Cardiac muscle cell (in vitro differentiated cells and primary cell): ENCODE data around the gene FOXD4L6. TPM values are rescaled to one million over a fixed set of nuclear protein-coding genes. Genes with fewer than 3 reads are reported as not detected.
"Not testable (repeated sequence)": the region's sequence is repeated elsewhere in the genome, so short reads cannot be mapped to it uniquely, and the experiment has no call there.

Experiments used
- DNase-seq, 2 donors: peaks; one replicate each; pipeline versions ENCODE4 v3.0.0 to v3.0.0-alpha.2; 2010 to 2017; ENCODE audit warnings: low read depth in 1 of 2, low spot score in 1 of 2
- H3K27ac ChIP-seq: fragments of 200-600 bp; sonication (generic); 2 replicates; pipeline ENCODE4 v1.5.1; 2016
- H3K27me3 ChIP-seq: fragments of 200-600 bp; sonication (generic); 2 replicates; pipeline ENCODE4 v1.6.0; 2016; ENCODE audit warnings: control low read depth
- H3K36me3 ChIP-seq: fragments of 200-600 bp; sonication (generic); 2 replicates; pipeline ENCODE4 v1.5.1; 2016; ENCODE audit warnings: control low read depth
- H3K4me1 ChIP-seq: fragments of 200-600 bp; sonication (generic); 2 replicates; pipeline ENCODE4 v1.8.1; 2017; ENCODE audit warnings: low read depth, mild to moderate bottlenecking, mixed run types
- H3K4me3 ChIP-seq: fragments of 200-600 bp; sonication (generic); 2 replicates; pipeline ENCODE4 v1.5.1; 2016; ENCODE audit warnings: mild to moderate bottlenecking
- H3K9me3 ChIP-seq: fragments of 200-600 bp; sonication (generic); 2 replicates; pipeline ENCODE4 v1.5.1; 2017; ENCODE audit warnings: low read depth, mild to moderate bottlenecking, control low read depth
- polyA plus RNA-seq: library from polyadenylated mRNA; unstranded; fragments of >200 nt; fragmentation: Nextera tagmentation; extraction: Ambion mirVana; gene quantifications from 2 replicates; pipeline ENCODE4 v1.2.1, GENCODE V29; 2016
- total RNA-seq: library from RNA; depleted of rRNA; stranded (reverse); fragments of >200 nt; gene quantifications from 2 replicates; pipeline ENCODE4 v1.2.3, GENCODE V29; 2016
- TF ChIP-seq, protein P1 (sequence below): IDR thresholded peaks from 2 replicates; pipeline ENCODE4 v1.5.1; 2012; ENCODE audit warnings: low read depth, mild to moderate bottlenecking, low read length

FOXD4L6 gene
- total and polyA plus RNA-seq, 2 experiments from 2014 or later: 0.23 to 0.60 TPM

DNA sequence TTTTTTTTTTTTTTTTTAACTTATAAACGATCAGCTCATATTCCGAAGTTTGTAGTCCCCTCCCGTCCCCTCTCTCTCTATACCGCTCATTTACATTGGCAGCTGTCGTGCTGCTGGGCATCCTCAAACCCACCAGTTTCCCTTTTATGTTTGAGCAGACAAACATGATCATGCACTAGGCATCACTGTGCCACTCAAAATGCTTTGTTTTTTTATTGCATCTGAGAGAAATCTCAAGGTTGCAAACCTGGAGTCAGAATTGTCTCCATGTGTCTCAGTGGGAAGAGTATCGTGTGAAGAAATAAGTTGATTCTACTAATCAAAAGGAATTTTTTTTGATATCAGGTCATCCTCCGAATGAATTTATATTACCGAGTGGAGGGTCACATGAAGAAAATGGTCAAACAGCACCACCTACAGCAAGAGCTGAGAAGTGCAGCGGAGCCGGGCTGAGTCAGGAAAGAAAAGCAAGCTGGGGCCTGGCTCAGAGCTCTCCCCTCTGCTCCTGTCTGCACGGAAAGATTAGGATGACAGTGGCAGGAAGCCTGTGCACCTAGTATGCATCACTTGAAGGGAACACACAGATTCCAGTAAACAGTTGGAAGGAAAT, 39.9 kb downstream of the FOXD4L6 start:
- H3K4me3 ChIP-seq, H3K4me1 ChIP-seq, DNase-seq, H3K36me3 ChIP-seq, H3K27ac ChIP-seq, H3K9me3 ChIP-seq: not testable (repeated sequence)
- TF ChIP-seq, protein P1, sequence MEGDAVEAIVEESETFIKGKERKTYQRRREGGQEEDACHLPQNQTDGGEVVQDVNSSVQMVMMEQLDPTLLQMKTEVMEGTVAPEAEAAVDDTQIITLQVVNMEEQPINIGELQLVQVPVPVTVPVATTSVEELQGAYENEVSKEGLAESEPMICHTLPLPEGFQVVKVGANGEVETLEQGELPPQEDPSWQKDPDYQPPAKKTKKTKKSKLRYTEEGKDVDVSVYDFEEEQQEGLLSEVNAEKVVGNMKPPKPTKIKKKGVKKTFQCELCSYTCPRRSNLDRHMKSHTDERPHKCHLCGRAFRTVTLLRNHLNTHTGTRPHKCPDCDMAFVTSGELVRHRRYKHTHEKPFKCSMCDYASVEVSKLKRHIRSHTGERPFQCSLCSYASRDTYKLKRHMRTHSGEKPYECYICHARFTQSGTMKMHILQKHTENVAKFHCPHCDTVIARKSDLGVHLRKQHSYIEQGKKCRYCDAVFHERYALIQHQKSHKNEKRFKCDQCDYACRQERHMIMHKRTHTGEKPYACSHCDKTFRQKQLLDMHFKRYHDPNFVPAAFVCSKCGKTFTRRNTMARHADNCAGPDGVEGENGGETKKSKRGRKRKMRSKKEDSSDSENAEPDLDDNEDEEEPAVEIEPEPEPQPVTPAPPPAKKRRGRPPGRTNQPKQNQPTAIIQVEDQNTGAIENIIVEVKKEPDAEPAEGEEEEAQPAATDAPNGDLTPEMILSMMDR: peak; percentile 37
- H3K27me3 ChIP-seq: peaks cover 43% of the 10 kb centered on the region

- not testable (repeated sequence) for H3K27ac ChIP-seq, H3K36me3 ChIP-seq, H3K4me3 ChIP-seq, DNase-seq, H3K9me3 ChIP-seq, H3K4me1 ChIP-seq
- peaks cover 45% of the 10 kb centered on the region for H3K27me3 ChIP-seq
Observed at GRCh38 chr9:41087929-41088328, 40.6 kb downstream of the FOXD4L6 start.

DNA sequence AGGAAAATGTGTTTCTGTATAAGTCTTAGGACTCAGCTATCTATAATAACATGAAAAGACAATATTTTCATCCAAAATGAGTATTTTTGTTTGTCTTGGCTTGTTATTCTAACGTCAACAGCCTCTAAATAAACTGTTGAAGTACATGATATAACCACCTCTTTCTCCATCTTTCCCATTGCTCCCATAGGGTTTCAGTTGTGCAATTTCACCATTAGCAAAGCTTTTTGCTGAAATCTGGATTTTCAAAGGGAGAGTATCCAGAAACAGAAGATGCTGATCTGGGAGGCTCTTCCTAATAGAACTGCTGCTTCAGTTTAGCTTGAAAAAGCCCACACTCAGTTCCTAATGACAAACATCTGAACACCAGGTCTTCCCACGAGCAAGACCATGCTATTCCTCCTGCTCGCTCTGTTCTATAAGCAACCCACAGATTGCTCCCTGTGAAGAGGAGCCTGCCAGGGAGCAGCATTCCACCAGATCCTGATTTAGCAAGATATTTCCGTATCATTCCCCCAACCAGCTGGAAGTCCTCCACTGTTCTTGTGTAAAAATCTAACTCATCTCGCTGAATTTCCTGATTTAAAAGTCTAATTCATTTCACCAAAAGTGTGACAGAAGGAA, 41.2 kb downstream of the FOXD4L6 start:
- not testable (repeated sequence) for H3K4me1 ChIP-seq, H3K4me3 ChIP-seq, H3K9me3 ChIP-seq, H3K27ac ChIP-seq, H3K36me3 ChIP-seq
- DNase-seq: peak in 1 of 2 donors; percentile 59
- H3K27me3 ChIP-seq: peaks cover 52% of the 10 kb centered on the region

- H3K4me3 ChIP-seq, DNase-seq, H3K27ac ChIP-seq: not testable (repeated sequence)
Observed at GRCh38 chr9:41086685-41087084, 41.8 kb downstream of the FOXD4L6 start.

DNA sequence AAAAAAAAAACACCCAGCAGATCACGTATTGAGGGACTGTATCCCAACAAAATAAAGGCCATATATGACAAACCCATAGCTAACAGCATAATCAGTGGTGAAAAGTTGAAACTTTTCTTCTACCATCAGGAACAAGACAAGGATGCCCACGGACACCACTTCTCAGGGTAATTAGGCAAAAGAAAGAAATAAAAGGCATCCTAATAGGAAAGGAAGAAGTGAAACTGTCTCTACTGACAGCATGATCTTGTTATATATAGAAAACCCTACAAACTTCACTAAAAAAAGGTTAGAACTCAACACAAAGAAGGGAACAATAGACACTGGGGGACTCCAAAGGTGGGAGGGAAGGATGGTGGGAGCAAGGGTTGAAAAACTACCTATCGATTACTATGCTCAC, 42.3 kb downstream of the FOXD4L6 start:
- not testable (repeated sequence) for H3K27ac ChIP-seq, DNase-seq, H3K9me3 ChIP-seq, H3K36me3 ChIP-seq, H3K4me1 ChIP-seq, H3K4me3 ChIP-seq
- H3K27me3 ChIP-seq: peaks cover 49% of the 10 kb centered on the region

More at GRCh38 chr9:41086685-41087084, 41.8 kb downstream of the FOXD4L6 start:
- not testable (repeated sequence) for H3K36me3 ChIP-seq, H3K9me3 ChIP-seq, H3K4me1 ChIP-seq
- peaks cover 53% of the 10 kb centered on the region for H3K27me3 ChIP-seq

- not testable (repeated sequence) for DNase-seq, H3K27ac ChIP-seq, H3K4me1 ChIP-seq, H3K36me3 ChIP-seq, H3K4me3 ChIP-seq, H3K9me3 ChIP-seq
- H3K27me3 ChIP-seq: peaks cover 63% of the 10 kb centered on the region
Observed at GRCh38 chr9:41082358-41082757, 46.1 kb downstream of the FOXD4L6 start.

- H3K4me3 ChIP-seq: not testable (repeated sequence)
Observed at GRCh38 chr9:41079464-41079863, 49.0 kb downstream of the FOXD4L6 start.

GRCh38 chr9:41077586-41077985, 50.9 kb downstream of the FOXD4L6 start:
- H3K27ac ChIP-seq, H3K9me3 ChIP-seq, H3K36me3 ChIP-seq, H3K4me1 ChIP-seq, H3K4me3 ChIP-seq, DNase-seq: not testable (repeated sequence)
- H3K27me3 ChIP-seq: peaks cover 69% of the 10 kb centered on the region

More at GRCh38 chr9:41079464-41079863, 49.0 kb downstream of the FOXD4L6 start:
- H3K27me3 ChIP-seq: peaks cover 61% of the 10 kb centered on the region
- not testable (repeated sequence) for H3K4me1 ChIP-seq, H3K9me3 ChIP-seq, DNase-seq, H3K27ac ChIP-seq, H3K36me3 ChIP-seq

Other genes starting within 250 kb of the FOXD4L6 start
- gene ZNG1F, start 60.6 kb upstream of the FOXD4L6 start, total RNA-seq: 4.4 and 53.8 TPM in 2 replicates
- gene ZNG1F, start 60.6 kb upstream of the FOXD4L6 start, polyA plus RNA-seq: 13.2 and 19.2 TPM in 2 replicates